AG04449 (cell line): ENCODE data around the gene GAB2.

Experiments
- CTCF ChIA-PET: fragments of 350-600 bp; formaldehyde crosslinking; extraction: SDS; loops from one replicate; lab custom pipeline; 2021; ENCODE audit warnings: antibody characterized with exemption; lab: Yijun Ruan, JAX
- POLR2A ChIA-PET: fragments of 400-600, 350-600 bp; formaldehyde crosslinking; extraction: SDS; loops from one replicate; lab custom pipeline; 2020; ENCODE audit warnings: antibody characterized with exemption, inconsistent platforms; lab: Yijun Ruan, JAX
- DNase-seq: peaks from one replicate; pipeline ENCODE4 v3.0.0-alpha.2; 2010; ENCODE audit warnings: low read depth, low spot score
- H3K4me3 ChIP-seq: 2 replicates; pipeline ENCODE4 v1.5.1; 2011; ENCODE audit warnings: low read depth, mild to moderate bottlenecking, control low read depth, low read length
- CTCF ChIP-seq: IDR thresholded peaks from one replicate; pipeline ENCODE4 v1.5.1; 2011; ENCODE audit warnings: mild to moderate bottlenecking, moderate library complexity, low read length, control low read depth, inconsistent platforms; ENCODE audit not compliant: insufficient read depth; ENCODE audit errors: missing control alignments

GAB2 gene

GRCh38 chr11:78189174-78189724 lies 228.4 kb downstream of the GAB2 start:
- CTCF ChIA-PET, result interaction anchor here (1.5 to 4.2 kb wide), 3 partner anchors 9 to 375 kb away, joined by 3 to 19 read pairs (median 6); no protein-coding TSS in a partner anchor
- no peak for DNase-seq
- TF ChIP-seq CTCF, result no peak
- POLR2A ChIA-PET, result interaction anchor here (1.5 kb wide), 1 partner anchor 50 kb away, joined by 5 read pairs; the partner anchor contains the start of gene ALG8
- H3K4me3 ChIP-seq, result peak overlapping the region; percentile 96

GRCh38 chr11:78188286-78189173 lies 229.1 kb downstream of the GAB2 start, which contains the start of the genes KCTD21 and USP35:
TSS of gene KCTD21 (minus strand) at chr11:78188626. CDS start at chr11:78174554, 14,072 bp downstream.
TSS of gene USP35 (plus strand) at chr11:78188919. CDS start at chr11:78196246, 7,327 bp downstream.
- ChIA-PET POLR2A (interaction anchor here (0.5 to 1.5 kb wide), 7 partner anchors 24 to 230 kb away, joined by 3 to 5 read pairs (median 3); partner anchors contain the start of gene ALG8), CTCF (interaction anchor here (1.5 to 4.2 kb wide), 3 partner anchors 9 to 376 kb away, joined by 3 to 19 read pairs (median 6); no protein-coding TSS in a partner anchor)
- no peak for TF ChIP-seq CTCF
- H3K4me3 ChIP-seq, result peak within 1 kb of the TSS; percentile 96
- DNase-seq, result peak; percentile 59

- no peak for TF ChIP-seq CTCF
- CTCF ChIA-PET, result interaction anchor here (2.4 to 4.2 kb wide), 2 partner anchors 38 to 377 kb away, joined by 6 to 19 read pairs; no protein-coding TSS in a partner anchor
- peak overlapping the region; percentile 96 for H3K4me3 ChIP-seq
- DNase-seq, result no peak
- POLR2A ChIA-PET, result interaction anchor here (0.5 to 1.5 kb wide), 7 partner anchors 25 to 231 kb away, joined by 3 to 5 read pairs (median 3); partner anchors contain the start of gene ALG8
Observed at GRCh38 chr11:78187366-78188285, 230.0 kb downstream of the GAB2 start.

GRCh38 chr11:78181185-78181584 lies 236.4 kb downstream of the GAB2 start:
- CTCF ChIA-PET, result no interaction called here
- no peak for TF ChIP-seq CTCF
- no peak overlapping the region for H3K4me3 ChIP-seq
- POLR2A ChIA-PET, result no interaction called here
- DNase-seq, result no peak

GRCh38 chr11:78180751-78181150 lies 236.9 kb downstream of the GAB2 start:
- H3K4me3 ChIP-seq, result no peak overlapping the region
- no peak for TF ChIP-seq CTCF
- ChIA-PET CTCF (no interaction called here), POLR2A (no interaction called here)
- DNase-seq, result no peak
